ENCODE measurements around the gene FATE1.

Gene FATE1

GRCh38 chrX:151759041-151759708 is 43.3 kb downstream of the FATE1 start:
- Histone ChIP-seq H3K79me2 (ENCODE audit: insufficient read depth, low read length) (no peaks in the 10 kb centered on the region), H2AFZ (ENCODE audit: low read depth, low read length) (no peak overlapping the region), H3K27me3 (ENCODE audit: insufficient read depth, low read length, poor library complexity) (no peaks in the 10 kb centered on the region), H3K36me3 (ENCODE audit: insufficient read depth, low read length) (no peaks in the 10 kb centered on the region), H4K20me1 (ENCODE audit: insufficient read depth, low read length) (no peaks in the 10 kb centered on the region), H3K4me2 (ENCODE audit: insufficient read depth, low read length) (no peak overlapping the region), H3K9me3 (ENCODE audit: insufficient read depth, low read length, severe bottlenecking) (no peaks in the 10 kb centered on the region), H3K4me3 (ENCODE audit: low read depth in 1 of 2, low read length in 2 of 2) (no peak overlapping the region), H3K27ac (ENCODE audit: low read length) (no peak overlapping the region), H3K4me1 (ENCODE audit: insufficient read depth, low read length) (no peaks in the 10 kb centered on the region), H3K9ac (ENCODE audit: low read depth, low read length) (no peak overlapping the region)
- ATAC-seq (ENCODE audit: insufficient read depth, low read depth) (no peak), DNase-seq (no peak)
- TF ChIP-seq, protein P1, sequence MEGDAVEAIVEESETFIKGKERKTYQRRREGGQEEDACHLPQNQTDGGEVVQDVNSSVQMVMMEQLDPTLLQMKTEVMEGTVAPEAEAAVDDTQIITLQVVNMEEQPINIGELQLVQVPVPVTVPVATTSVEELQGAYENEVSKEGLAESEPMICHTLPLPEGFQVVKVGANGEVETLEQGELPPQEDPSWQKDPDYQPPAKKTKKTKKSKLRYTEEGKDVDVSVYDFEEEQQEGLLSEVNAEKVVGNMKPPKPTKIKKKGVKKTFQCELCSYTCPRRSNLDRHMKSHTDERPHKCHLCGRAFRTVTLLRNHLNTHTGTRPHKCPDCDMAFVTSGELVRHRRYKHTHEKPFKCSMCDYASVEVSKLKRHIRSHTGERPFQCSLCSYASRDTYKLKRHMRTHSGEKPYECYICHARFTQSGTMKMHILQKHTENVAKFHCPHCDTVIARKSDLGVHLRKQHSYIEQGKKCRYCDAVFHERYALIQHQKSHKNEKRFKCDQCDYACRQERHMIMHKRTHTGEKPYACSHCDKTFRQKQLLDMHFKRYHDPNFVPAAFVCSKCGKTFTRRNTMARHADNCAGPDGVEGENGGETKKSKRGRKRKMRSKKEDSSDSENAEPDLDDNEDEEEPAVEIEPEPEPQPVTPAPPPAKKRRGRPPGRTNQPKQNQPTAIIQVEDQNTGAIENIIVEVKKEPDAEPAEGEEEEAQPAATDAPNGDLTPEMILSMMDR (IDR thresholded peaks at IDR 0.05; ENCODE audit: borderline replicate concordance, extremely low read depth, low read length, poor library complexity, severe bottlenecking) = no peak
- TF ChIP-seq EZH2 (IDR thresholded peaks at IDR 0.05; ENCODE audit: borderline replicate concordance, low read depth, low read length, severe bottlenecking) = no peak

DNA sequence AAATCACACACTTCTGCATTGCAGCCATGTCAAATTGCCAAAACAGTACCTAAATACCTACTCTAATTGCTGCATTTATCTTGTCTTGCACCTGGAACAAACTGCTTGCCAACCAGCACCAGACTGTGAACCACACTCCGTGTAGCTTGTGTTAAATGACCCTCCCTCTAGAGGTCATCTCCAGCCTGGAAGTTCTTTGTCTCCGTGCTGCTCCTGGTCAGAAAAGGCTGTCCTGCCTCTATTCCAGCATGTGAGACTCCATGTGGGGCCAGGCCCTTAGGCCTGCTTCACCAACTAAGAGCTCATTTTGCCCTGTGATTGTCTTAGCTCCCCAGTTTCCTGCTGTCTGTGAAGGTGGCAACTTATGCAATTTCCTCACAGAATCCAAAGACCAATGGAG is 47.0 kb downstream of the FATE1 start:
- Histone ChIP-seq H2AFZ (ENCODE audit: low read depth, low read length) (no peak overlapping the region), H4K20me1 (ENCODE audit: insufficient read depth, low read length) (no peaks in the 10 kb centered on the region), H3K4me2 (ENCODE audit: insufficient read depth, low read length) (no peak overlapping the region), H3K9me3 (ENCODE audit: insufficient read depth, low read length, severe bottlenecking) (no peaks in the 10 kb centered on the region), H3K27ac (ENCODE audit: low read length) (no peak overlapping the region), H3K4me1 (ENCODE audit: insufficient read depth, low read length) (no peaks in the 10 kb centered on the region), H3K79me2 (ENCODE audit: insufficient read depth, low read length) (no peaks in the 10 kb centered on the region), H3K4me3 (ENCODE audit: low read depth in 1 of 2, low read length in 2 of 2) (no peak overlapping the region), H3K27me3 (ENCODE audit: insufficient read depth, low read length, poor library complexity) (no peaks in the 10 kb centered on the region), H3K36me3 (ENCODE audit: insufficient read depth, low read length) (no peaks in the 10 kb centered on the region), H3K9ac (ENCODE audit: low read depth, low read length) (no peak overlapping the region)
- DNase-seq (no peak), ATAC-seq (ENCODE audit: insufficient read depth, low read depth) (no peak)
- no peak for TF ChIP-seq EZH2 (IDR thresholded peaks at IDR 0.05; ENCODE audit: borderline replicate concordance, low read depth, low read length, severe bottlenecking)
- TF ChIP-seq, protein P1 (IDR thresholded peaks at IDR 0.05; ENCODE audit: borderline replicate concordance, extremely low read depth, low read length, poor library complexity, severe bottlenecking) = no peak

DNA sequence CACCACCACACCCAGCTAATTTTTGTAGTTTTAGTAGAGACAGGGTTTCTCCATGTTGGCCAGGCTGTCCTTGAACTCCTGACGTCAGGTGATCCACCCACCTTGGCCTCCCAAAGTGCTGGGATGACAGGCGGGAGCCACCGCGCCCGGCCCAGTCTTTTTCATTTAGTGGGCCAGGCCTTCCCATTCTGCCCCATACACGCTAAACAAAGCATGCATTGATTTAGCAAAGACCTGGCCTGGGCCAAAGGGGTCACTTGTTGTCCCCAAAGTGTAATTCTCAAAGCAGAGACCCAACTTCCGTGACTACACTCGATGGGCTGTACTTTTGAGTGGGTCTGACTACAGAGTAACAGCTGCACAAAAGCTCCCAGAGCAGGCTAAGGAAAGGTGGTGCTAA is 47.9 kb downstream of the FATE1 start:
- H3K4me2 ChIP-seq (ENCODE audit: insufficient read depth, low read length) = no peak overlapping the region
- H3K79me2 ChIP-seq (ENCODE audit: insufficient read depth, low read length) = no peaks in the 10 kb centered on the region
- no peaks in the 10 kb centered on the region for H4K20me1 ChIP-seq (ENCODE audit: insufficient read depth, low read length)
- no peaks in the 10 kb centered on the region for H3K27me3 ChIP-seq (ENCODE audit: insufficient read depth, low read length, poor library complexity)
- ATAC-seq (ENCODE audit: insufficient read depth, low read depth) = no peak
- H3K9ac ChIP-seq (ENCODE audit: low read depth, low read length) = no peak overlapping the region
- no peaks in the 10 kb centered on the region for H3K4me1 ChIP-seq (ENCODE audit: insufficient read depth, low read length)
- H3K27ac ChIP-seq (ENCODE audit: low read length) = no peak overlapping the region
- TF ChIP-seq, protein P1 (IDR thresholded peaks at IDR 0.05; ENCODE audit: borderline replicate concordance, extremely low read depth, low read length, poor library complexity, severe bottlenecking) = no peak
- no peak for TF ChIP-seq EZH2 (IDR thresholded peaks at IDR 0.05; ENCODE audit: borderline replicate concordance, low read depth, low read length, severe bottlenecking)
- no peak for DNase-seq
- no peaks in the 10 kb centered on the region for H3K9me3 ChIP-seq (ENCODE audit: insufficient read depth, low read length, severe bottlenecking)
- H3K36me3 ChIP-seq (ENCODE audit: insufficient read depth, low read length) = no peaks in the 10 kb centered on the region
- H3K4me3 ChIP-seq (ENCODE audit: low read depth in 1 of 2, low read length in 2 of 2) = no peak overlapping the region
- no peak overlapping the region for H2AFZ ChIP-seq (ENCODE audit: low read depth, low read length)
